ENCODE measurements around the gene OARD1.

Gene OARD1

DNA sequence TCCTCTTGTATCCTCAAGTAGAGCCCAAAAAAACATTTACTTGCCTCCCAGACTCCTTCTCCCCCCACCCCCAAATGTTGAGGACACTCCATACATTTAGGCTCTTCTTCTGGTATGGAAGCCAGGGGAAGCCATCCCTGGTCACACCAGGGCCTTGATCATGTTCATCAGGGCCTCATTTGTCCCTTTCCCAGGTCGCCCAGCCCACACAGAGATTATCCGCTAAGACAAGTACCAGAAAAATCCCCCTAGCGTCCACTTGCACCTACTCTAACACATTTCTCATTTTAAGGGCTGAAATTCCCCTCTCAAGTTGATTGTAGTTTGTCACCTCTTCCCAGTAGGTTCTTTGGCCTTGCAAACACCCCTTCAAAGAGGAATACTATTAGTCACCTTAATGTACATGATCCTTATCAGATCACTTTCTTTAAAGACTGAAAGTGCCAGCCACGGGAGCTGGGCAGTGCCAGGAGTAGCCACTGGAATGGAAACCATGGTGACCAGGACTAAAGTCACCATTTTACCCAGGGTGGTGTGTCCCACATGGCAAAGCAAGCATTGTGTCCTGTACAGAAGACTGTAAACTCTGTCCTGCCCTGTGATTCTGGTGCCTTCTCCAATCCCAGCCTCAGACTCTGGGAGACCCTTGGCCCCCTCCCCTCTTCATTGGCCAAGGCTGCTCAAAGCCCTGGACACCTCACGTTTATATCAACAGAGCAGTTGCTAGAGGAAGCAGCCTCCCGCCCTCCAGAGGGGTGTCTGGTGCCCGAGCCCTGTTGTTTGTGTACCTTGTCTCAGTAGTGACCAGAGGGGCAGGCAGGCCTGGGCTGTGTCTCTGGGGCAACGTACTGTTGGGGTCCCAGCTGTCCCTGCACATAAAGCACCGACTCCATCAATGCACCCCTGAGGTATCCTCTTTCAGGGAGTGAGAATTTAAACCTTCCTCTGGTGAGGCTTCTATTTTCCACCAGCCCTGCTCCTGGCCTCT lies 24.1 kb downstream of the OARD1 start:
- no peak for DNase-seq

DNA sequence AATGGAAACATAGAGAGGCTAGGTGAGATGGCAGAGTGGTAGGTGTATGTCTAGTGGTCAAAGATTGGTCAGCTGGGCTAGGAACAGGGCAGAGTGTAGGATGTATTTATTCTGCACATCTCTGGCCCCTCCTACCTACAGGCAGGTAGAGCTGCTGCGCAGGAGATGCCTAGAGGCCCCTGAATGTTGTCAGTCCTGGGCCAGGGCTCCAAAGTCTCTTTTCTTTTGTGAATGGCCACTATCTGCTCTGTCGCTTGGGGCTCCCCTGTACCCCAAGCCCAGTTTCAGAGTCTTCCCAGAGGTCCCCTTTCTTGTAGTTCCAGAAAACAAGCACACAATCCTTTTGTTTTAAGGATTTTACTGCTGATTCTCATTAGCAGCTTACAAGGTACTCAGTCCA lies 24.9 kb downstream of the OARD1 start:
- DNase-seq: no peak

DNA sequence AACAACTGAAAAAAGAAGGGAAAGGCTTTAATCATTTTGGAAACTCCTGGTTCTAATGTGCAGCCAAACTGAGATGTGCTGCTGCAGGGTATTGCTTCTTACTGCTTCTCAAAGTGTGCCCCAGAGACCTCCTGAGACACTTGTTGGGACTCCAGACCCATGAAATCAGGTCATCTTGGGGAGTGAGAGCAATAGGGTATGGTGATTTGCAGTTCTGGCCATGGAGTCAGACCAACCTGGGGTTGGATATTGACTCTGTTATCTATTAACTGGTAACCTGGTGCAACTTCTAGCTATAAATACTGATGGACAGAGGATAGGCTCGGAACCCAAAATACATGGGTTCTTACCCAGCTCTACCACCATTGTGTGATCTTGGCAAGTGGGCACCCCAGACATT lies 26.1 kb downstream of the OARD1 start:
- no peak for DNase-seq

DNA sequence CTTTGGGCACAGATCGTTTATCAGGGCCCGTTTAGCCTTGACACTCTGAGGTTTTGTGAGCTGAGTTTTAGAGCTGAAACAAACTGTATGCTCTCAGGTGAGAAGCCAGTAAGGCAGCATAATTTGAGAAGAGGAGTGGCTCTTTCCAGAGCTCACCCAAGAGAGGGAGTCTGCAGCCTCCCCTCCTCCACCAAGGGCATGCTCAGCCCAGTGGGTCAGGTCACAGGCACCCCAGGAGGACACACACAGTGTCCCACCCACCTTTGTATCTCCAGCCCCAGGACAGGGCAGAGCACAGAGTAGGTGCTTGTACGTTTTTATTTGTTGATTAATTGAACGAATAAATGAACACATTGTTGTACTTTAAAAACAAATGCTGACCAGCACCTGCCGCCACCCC lies 26.5 kb downstream of the OARD1 start:
- no peak for DNase-seq

DNA sequence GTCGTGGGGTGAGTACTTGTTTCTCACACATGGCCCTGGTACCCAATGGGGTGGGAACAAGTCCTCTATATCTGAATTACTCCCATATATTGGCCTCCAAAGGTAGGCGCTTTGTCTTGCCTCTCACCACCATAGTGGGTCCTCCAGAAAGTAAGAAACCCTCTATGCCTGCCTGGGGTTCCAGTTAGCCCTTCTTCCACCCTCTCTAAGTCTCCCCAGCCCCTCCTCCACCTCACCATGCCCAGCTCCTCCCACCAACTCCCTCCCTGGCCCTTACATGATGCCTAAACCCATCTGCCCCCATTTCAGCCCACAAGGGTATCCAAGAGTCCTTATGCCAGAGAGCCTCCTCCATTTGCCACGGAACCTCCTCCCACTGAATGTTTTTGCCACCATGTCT lies 29.0 kb downstream of the OARD1 start:
- DNase-seq: no peak

DNA sequence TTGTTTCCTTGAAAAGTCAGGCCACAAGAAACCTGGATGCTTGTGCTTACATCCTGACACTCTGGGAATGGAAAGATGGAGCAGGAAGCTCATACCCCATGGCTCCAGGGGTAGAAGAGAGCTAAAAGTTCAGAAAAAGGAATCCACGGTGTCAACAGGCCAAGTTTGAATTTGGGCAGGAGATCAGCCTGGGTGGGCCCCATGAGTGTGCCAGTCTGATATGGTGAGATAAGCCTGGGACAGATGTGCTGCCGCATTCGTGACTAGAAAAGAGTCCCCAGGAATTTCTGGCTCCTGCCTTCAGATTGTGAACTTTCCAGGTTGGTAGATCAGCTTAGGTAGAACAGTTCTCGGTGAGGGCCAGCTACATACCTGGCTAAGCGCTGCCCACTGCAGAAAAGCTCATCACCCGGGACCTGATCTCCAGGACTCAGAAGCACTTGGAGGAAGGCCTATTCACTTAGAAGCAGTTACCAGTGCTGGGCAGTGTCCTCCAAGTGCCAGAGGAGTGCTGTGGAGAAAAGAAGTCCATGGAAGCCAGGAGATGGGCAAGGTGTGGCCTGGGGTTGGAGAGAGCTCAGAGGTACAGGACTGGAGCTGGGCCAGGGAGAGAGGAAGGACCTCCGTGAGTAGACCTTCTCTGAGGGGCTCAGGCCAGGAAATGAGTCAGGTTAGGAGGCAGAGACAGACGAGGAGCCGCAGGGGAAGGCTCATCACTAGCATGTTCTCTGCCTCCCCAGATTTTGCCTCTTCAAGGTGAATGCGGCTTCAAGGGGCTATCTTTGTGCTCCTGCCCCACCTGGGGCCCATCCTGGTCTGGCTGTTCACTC lies 29.7 kb downstream of the OARD1 start, which contains the start of gene TSPO2:
Gene TSPO2, plus strand, starts transcription at position 242 of the 830 bp plus-strand sequence. Its CDS starts 519 bp downstream, at position 761.
- no peak for DNase-seq

DNA sequence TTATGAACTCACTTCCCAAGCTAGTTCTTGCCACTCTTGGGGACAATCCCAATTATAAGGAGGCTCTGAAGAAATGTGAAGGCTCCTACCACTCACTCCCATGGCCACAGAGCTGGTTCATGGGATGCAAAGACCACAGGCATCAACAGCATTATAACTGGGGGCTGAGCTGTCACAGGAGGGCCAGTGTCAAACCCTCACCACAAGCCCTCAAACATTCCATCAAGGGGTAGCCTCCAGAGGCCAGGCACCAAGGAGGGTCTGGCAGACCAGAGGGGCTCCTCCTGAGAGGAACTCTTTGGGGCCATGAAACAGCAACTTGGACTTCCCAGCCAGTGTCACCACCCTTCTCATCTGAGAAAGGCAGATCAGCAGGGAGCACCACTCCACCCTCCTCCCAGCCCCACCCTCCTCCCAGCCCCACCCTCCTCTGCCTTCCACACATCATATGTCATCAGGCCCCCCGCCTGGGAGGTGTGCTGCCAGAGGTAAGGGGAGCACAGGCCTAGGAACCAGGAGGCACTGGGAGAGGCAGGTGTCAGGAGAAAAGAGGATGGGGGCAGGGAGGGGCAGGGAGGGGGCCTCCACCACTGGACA lies 31.1 kb downstream of the OARD1 start:
- DNase-seq: no peak

DNA sequence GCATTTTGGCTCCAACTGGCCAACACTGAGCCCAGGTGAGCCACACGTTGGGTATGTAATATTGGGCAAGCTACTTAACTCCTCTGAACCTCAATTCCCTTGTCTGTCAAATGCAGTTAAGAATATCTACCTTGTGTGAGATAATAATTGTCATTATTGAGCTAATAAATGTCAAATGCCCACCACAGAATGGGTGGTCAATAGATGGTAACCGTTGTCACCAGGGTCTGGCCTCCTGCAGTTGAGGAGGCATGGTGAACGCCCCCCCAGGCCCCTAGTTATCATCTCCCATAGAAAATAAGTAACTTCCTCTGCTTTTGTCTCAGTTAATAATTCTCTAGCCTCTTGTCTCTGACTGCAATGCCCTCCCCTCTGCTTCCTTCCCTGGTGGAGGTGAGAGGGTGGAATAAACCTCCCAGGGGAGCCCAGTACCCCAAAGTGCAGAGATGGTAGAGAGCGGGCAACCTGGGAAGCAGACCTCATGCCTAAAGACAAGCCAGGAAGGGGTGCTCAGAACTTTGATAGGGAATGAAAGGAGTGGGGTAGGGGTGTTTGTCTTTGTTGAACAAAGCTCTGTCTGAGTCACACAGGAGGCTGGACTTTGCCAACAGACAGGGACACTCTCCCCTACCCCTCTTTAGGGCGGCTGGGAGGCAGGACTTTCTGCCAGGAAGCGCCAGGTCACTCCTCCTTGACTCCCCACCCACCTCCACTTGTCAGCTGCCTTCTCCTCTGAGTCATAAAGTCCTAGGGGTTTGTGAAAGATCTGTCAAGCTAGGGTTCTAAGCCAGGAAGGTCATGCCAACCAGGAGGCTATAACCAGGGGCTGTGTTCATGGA lies 31.8 kb downstream of the OARD1 start:
- peak; percentile 30 for DNase-seq

DNA sequence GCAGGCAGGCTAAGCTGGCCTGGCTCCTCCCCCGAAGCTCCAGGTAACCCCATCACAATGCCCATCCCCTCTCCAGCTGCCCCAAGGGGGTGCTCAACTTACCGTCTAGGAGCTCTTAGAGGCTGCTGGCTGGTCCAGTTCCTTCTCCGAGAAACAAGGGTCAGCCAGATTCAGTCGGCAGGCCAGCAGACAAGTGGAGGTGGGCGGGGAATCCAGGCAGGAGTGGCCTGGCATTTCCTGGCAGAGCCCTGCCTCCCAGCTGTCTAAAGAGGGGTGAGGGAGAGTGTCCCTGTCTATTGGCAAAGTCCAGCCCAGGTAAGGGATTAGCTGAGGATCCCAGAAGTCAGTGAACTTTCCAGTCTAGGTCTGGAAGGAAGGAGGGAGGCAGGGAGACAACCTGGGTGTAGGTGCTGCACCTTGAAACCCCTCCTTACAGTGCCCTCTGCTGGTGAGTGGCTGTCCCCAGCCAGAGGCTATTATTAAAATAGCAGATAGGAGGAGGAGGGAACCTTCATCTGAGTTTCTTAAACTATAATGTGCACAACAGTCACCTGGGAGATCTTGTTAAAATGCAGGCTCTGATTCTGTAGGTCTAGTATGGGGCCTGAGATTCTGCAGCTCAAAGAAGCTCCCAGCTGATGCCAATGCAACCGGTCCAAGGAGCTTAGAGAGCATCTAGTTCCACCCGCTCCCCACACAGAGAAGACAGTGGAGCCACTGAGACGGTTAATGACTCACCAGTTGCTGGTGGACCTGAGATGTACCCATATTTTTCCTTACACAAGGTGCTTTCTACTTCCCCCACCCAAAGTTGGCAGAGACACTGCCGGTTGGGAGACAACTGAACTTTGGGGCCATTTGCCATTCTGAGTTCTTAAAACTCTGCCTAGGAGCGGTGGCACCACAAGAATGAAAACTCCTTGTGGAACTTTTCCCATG lies 32.8 kb downstream of the OARD1 start, which contains the start of gene UNC5CL:
Gene UNC5CL, minus strand, starts transcription at position 162 of the 939 bp plus-strand sequence. CDS start 4,147 bp downstream, outside the sequence.
- DNase-seq: peak; percentile 57

DNA sequence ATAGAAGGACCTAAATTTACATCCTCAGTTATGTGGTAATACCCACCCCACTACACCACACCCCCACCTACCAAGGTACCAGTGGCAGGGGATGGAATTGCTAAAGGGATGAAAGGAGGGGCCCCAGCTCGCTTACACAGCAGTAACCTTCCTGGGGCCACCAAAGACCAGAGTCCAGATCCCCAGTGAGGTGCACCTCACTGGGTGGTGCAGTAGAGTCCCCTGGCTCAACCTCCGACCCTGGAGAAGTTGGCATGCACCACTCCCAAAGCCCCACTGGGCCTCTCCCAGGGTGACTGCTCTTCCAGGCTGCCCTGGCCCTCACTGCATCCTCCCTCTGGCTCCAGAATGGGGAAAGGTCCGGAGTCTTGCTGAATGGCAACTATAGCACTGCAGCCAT lies 34.0 kb downstream of the OARD1 start:
- DNase-seq: no peak

DNA sequence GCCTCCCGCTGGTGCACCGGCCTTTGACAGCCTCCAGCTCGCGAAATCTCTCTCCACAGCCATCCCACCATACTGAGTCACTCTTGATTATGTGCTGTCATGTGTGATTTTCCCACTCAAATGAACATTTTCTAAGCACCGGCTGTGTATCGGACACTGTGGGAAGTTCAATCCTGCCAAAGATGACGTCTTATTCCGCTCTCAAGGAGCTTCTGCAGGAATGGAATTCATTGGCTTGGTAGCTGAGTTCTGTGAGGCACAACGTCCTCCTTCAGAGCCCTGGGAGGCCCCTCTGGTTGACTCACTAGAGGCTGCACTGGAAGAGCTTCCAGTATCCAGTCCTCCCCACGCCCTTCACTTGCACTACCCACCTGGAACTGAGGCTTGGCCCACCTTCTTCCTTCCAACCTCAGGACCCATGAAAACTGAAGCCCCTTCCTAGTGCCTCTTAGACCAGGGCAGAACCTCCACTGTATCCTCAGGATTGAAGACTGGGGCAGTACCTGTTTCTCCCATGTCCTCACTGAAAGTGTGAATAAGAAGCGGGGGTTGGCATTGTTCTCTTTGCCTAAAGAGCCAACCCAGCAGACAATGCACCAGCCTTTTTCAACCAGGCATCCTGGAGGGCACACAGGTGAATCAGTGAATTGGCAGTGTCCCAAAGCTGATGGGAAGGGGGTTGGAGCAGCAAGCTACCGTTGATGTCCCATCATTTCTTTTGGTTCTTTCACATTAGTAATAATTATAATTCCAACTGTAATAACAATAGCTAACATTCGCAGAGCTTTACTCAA lies 34.9 kb downstream of the OARD1 start:
- DNase-seq: no peak

DNA sequence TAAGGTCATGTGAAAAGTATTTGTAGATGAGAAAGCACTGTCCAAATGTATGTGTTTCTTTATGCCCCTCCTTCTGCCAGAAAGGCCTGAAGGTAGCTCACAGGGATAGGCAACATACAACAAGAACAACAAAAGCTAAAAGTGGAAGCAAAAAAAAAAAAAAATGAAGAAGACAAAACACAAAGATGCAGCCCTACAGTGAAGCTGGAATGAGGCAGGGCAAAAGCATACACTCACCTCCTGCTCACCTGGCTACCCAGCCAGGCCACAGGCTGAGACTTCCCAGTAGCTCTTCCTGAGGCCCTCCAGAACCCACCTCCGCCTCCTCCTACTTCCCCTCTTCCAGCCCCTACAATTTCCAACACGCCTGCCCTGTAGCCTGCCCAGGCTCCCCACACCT lies 35.6 kb downstream of the OARD1 start:
- no peak for DNase-seq

DNA sequence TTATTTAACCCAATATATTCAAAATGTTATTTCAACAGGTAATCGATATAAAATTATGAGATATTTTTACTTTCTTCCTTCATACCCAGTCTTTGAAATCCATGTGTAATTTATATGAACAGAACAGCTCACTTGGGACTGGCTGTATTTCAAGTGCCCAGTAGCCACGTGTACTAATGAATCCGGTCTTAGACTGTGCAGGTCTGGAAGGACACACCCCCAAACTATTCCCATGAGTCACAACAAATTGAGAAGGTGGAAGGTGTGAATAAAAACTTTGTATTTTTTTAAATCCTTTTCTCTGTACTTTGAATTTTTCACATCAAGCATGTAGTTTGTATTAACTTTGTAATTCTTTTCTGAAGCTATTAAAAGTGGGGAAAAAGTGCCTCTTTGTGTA lies 36.0 kb downstream of the OARD1 start:
- no peak for DNase-seq

DNA sequence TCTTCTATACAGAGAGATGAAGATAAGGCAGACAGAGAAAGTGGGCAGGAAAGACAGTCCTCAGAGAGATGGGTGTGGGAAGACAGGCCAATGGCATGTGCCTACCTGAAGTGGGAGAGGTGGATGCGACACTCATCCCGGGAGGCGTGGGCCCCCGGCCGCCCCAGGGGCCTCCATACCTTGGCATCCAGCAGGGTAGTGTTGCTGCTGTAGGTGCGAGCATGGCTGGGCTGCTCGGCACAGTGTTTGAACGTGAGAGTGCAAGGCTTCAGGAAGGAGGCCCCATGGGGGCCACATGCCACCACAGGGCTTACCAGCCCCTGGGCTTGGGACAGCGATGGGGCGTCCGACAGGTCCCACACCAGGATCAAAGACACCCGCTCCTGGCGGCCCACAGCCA lies 38.4 kb downstream of the OARD1 start:
- no peak for DNase-seq

DNA sequence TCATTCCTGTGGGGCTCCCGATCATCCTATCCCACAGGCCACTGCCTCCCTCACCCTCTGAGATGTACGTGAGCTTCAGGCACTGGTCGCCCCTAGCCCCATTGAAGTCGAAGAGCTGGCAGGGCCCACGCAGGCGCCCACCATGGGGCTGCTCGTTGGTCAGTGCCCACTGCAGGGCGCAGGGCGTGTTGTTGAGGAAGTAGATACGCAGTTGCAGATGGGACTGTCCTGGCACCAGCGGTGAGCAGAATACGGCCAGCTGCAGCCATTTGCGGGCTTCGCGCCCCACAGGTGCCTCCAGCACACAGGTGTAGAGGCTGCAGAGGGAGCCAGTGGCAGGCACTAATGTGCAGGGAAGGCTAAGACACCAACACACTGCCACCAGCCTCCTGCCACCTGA lies 39.3 kb downstream of the OARD1 start:
- no peak for DNase-seq

DNA sequence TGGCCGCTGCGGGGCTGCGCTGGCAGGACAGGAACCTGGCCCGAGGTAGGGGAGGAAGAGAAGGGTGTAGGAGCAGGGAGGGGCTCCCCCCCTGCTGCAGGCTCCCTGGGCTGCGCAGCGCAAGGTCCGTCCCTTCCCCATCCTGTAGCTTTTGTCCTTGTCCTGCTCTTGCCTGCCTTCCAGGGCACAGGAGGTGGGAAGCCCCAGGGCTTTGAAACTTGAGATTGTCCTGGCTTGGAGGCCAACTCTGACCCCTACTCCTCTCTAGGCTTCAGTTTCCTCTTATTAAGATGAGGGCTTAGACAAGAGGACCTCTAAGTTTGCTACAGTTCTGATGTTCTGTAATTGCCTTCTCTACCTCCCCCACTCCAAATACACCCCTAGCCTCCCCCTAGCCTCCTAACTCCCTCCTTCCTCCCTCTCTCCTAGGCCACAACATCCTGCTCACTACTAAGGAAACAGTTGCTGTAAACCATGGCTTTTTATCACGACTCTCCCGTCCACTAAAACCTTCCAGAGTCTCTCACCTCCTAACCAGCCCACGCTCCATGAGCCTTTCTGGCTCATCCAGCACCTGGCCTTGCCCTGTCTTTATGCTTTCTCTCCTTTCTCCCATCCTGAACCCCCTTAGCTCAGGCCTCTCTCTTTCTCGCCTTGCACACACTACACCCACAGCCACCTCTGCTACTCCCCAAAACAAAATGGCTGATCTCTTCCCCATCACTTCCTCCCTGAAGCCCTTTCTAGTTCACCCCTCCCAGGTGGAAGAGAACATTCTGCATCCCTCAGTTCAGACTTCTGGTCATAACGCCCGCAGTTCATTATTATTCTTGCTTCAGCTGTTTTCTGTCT lies 43.4 kb downstream of the OARD1 start:
- no peak for DNase-seq

DNA sequence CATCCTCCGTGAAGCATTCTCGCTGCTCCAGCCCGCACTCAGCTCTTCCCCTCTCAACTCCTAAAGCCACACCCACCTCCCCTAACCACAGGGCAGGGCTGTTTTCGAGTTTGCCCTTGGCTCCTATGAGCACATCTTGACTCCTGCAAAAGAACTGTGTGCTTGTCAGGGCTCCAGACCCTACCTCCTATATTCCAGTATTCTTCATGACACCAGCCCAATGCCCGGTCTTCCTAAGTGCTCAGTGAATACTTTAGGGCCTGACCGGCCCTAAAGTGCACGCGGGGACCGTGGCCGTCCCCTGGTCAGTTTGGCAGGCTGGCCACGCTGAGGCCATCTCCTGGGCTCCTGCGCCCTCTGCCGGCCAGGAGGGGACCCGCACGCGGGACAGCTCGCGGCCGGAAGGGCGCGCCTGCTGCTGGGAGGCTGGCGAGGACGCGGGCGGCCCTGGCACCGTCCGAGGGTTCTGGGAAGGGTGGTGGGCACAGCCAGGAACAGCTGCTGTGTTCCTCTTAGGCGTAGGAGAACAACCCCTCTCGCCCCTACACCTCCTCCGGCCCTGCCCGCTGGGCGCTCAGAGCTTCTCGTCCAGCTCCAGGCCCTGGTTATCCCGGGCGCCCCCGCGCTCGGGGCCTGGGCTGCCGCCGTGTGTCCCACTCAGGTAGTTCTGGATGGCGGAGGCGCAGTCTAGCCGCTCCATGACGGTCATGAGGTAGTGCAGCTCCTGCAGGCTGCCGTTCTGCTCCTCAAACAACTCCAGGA lies 44.2 kb downstream of the OARD1 start:
- DNase-seq: peak; percentile 80

DNA sequence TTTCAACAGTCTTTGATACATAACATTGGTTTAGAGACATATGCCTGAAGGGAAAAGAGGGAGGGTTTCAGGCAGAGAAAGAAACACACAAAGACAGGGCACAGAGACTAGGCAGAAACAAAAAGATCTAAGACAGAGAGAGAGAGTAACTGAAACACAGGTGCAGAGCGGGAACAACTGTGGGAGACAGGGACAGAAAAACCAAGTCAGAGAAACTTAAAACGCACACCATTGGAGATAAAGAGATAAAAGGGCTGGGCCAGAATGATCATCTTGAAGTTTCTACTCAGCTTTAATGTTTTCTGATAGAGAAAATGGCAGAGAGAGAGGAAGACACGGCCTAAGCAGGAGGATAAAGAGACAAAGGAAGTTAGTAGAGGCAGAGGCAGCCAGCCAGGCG lies 44.9 kb downstream of the OARD1 start:
- no peak for DNase-seq

Data from activated CD4-positive, alpha-beta T cell treated with anti-CD3 and anti-CD28 coated beads, Interleukin-2, amount 50 U/mL, for 16 hours (primary cell).